SK-N-SH (cell line): ENCODE measurements around the gene EVI5. TPM values are rescaled to one million over a fixed set of nuclear protein-coding genes. Genes with fewer than 3 reads are reported as not detected.
A peak's percentile ranks its signal among the peaks of the same experiment; 100 is the strongest.

Experiments used
- CTCF ChIA-PET: fragments of 300-600, 350-600 bp; formaldehyde crosslinking; extraction: SDS; loops from one replicate; lab custom pipeline; 2021; lab: Yijun Ruan, JAX
- POLR2A ChIA-PET: fragments of 350-600 bp; sonication (Branson Sonifier 250); formaldehyde crosslinking; extraction: SDS; loops from one replicate; lab custom pipeline; 2020; ENCODE audit warnings: antibody characterized with exemption, inconsistent platforms; lab: Yijun Ruan, JAX
- DNase-seq: peaks from one replicate; pipeline ENCODE4 v3.0.0; 2012
- H2AFZ ChIP-seq: fragments of 200-600 bp; sonication (generic); 2 replicates; pipeline ENCODE4 v1.8.1; 2016; ENCODE audit warnings: antibody characterized with exemption, mild to moderate bottlenecking, low read depth
- H3F3A ChIP-seq: fragments of 200-600 bp; sonication (generic); replicated peaks from 2 replicates; pipeline ENCODE3; 2016; ENCODE audit warnings: antibody characterized with exemption, mild to moderate bottlenecking; ENCODE audit not compliant: insufficient read depth
- H3K27ac ChIP-seq, 2 experiments: fragments of 200-500 bp in 1 of 2; fragments of 200-600 bp in 1 of 2; sonication (Bioruptor generic) in 1 of 2; sonication (generic), shearing (Covaris generic) in 1 of 2; 2 replicates each; pipeline versions ENCODE4 v1.5.1 to v1.6.1; 2014 to 2016; ENCODE audit warnings: low read depth in 2 of 2, inconsistent platforms in 1 of 2, low read length in 1 of 2, mild to moderate bottlenecking in 1 of 2, mixed read lengths in 1 of 2
- H3K27me3 ChIP-seq: fragments of 200-600 bp; sonication (generic), shearing (Covaris generic); 2 replicates; pipeline ENCODE4 v1.6.1; 2016; ENCODE audit warnings: mixed run types; ENCODE audit not compliant: insufficient read depth
- H3K36me3 ChIP-seq, 2 experiments: fragments of 200-500 bp in 1 of 2; fragments of 200-600 bp in 1 of 2; sonication (Bioruptor generic) in 1 of 2; sonication (generic) in 1 of 2; replicated peaks in 1 of 2; 2 replicates each; pipeline versions ENCODE3 to v1.5.1; 2014 to 2016; ENCODE audit warnings: low read length in 1 of 2, mild to moderate bottlenecking in 1 of 2; ENCODE audit not compliant: insufficient read depth in 2 of 2, control insufficient read depth in 1 of 2
- H3K4me1 ChIP-seq, 2 experiments: fragments of 200-500 bp in 1 of 2; fragments of 200-600 bp in 1 of 2; sonication (Bioruptor generic) in 1 of 2; sonication (generic), shearing (Covaris generic) in 1 of 2; 2 replicates each; pipeline versions ENCODE4 v1.5.1 to v1.6.1; 2014 to 2016; ENCODE audit warnings: low read depth in 1 of 2, low read length in 1 of 2, mixed run types in 1 of 2; ENCODE audit not compliant: insufficient read depth in 2 of 2, control insufficient read depth in 1 of 2
- H3K4me2 ChIP-seq: fragments of 200-600 bp; sonication (generic), shearing (Covaris generic); 2 replicates; pipeline ENCODE4 v1.6.1; 2017; ENCODE audit warnings: mixed run types
- H3K4me3 ChIP-seq, 2 experiments: fragments of 200-500 bp in 1 of 2; fragments of 200-600 bp in 1 of 2; sonication (Bioruptor generic) in 1 of 2; sonication (generic), shearing (Covaris generic) in 1 of 2; 2 replicates each; pipeline versions ENCODE4 v1.5.1 to v1.8.1; 2014 to 2016; ENCODE audit warnings: low read depth in 2 of 2, inconsistent platforms in 1 of 2, low read length in 1 of 2, mild to moderate bottlenecking in 1 of 2, mixed read lengths in 1 of 2, moderate library complexity in 1 of 2
- H3K79me2 ChIP-seq: fragments of 200-600 bp; sonication (generic); 2 replicates; pipeline ENCODE4 v1.8.1; 2017; ENCODE audit warnings: mild to moderate bottlenecking; ENCODE audit not compliant: insufficient read depth
- H3K9ac ChIP-seq: fragments of 200-600 bp; sonication (generic); 2 replicates; pipeline ENCODE4 v1.6.1; 2017; ENCODE audit warnings: mixed run types
- H3K9me2 ChIP-seq: fragments of 200-600 bp; sonication (generic); 2 replicates; pipeline ENCODE4 v1.6.1; 2017; ENCODE audit warnings: mixed run types
- H3K9me3 ChIP-seq: fragments of 200-600 bp; sonication (generic); 2 replicates; pipeline ENCODE4 v1.6.1; 2017; ENCODE audit warnings: mixed run types, mild to moderate bottlenecking, moderate library complexity
- H4K20me1 ChIP-seq: fragments of 200-600 bp; sonication (generic); 2 replicates; pipeline ENCODE4 v1.6.1; 2017; ENCODE audit warnings: mild to moderate bottlenecking, mixed run types; ENCODE audit not compliant: insufficient read depth
- CHD2 ChIP-seq: fragments of 150-350 bp; IDR thresholded peaks from 2 replicates; pipeline ENCODE4 v1.6.1; 2018; ENCODE audit warnings: low read length; ENCODE audit not compliant: partially characterized antibody
- FOXJ3 ChIP-seq: sonication (generic); formaldehyde crosslinking; IDR thresholded peaks from 2 replicates; pipeline ENCODE4 v1.5.1; 2020; ENCODE audit warnings: mild to moderate bottlenecking, missing genetic modification reagents
- GABPA ChIP-seq: IDR thresholded peaks from 2 replicates; pipeline ENCODE4 v1.4.0; 2012; ENCODE audit warnings: low read depth, mild to moderate bottlenecking
- GATA2 ChIP-seq: sonication (generic); formaldehyde crosslinking; IDR thresholded peaks from 2 replicates; pipeline ENCODE4 v1.5.0; 2020; ENCODE audit warnings: mild to moderate bottlenecking, missing genetic modification reagents
- JUND ChIP-seq: IDR thresholded peaks from 2 replicates; pipeline ENCODE4 v1.4.0; 2012
- MXI1 ChIP-seq: IDR thresholded peaks from 2 replicates; pipeline ENCODE4 v1.6.1; 2012; ENCODE audit warnings: mild to moderate bottlenecking, low read depth, low read length, improper control_type of control experiment
- NRF1 ChIP-seq: IDR thresholded peaks from 2 replicates; pipeline ENCODE4 v1.6.1; 2012; ENCODE audit warnings: low read depth, mild to moderate bottlenecking, low read length
- POLR2AphosphoS5 ChIP-seq: IDR thresholded peaks from 2 replicates; pipeline ENCODE4 v1.6.1; 2012; ENCODE audit warnings: low read depth, low read length
- RAD21 ChIP-seq: IDR thresholded peaks from 2 replicates; pipeline ENCODE4 v1.6.1; 2012; ENCODE audit warnings: mild to moderate bottlenecking, low read length
- RCOR1 ChIP-seq: fragments of 150-350 bp; IDR thresholded peaks from 2 replicates; pipeline ENCODE4 v1.6.1; 2017; ENCODE audit warnings: antibody characterized with exemption, low read length
- RXRA ChIP-seq: IDR thresholded peaks from 2 replicates; pipeline ENCODE4 v1.4.0; 2012; ENCODE audit warnings: low read depth, mild to moderate bottlenecking, borderline replicate concordance
- TAF1 ChIP-seq: IDR thresholded peaks from 2 replicates; pipeline ENCODE4 v1.6.1; 2012; ENCODE audit warnings: low read depth, mild to moderate bottlenecking, low read length, moderate library complexity, borderline replicate concordance
- TCF12 ChIP-seq: IDR thresholded peaks from 2 replicates; pipeline ENCODE4 v1.4.0; 2012
- WGBS: methylation state at CpG from one replicate; pipeline ENCODE4 v1.1.6; 2017; ENCODE audit warnings: low lambda C conversion rate; 5-methylcytosine and 5-hydroxymethylcytosine counted together
- polyA plus RNA-seq, 3 experiments: library from polyadenylated mRNA; depleted of rRNA; stranded (reverse); fragments of >200 nt; gene quantifications; 2 replicates each; pipeline ENCODE4 v1.2.3, GENCODE V29; 2012
- TF ChIP-seq, protein P1 (sequence below): IDR thresholded peaks from 2 replicates; pipeline ENCODE4; 2012
- TF ChIP-seq, protein P2 (sequence below): IDR thresholded peaks from 2 replicates; pipeline ENCODE4 v1.4.0; 2012; ENCODE audit warnings: low read depth, borderline replicate concordance
- TF ChIP-seq, protein P3 (sequence below): IDR thresholded peaks from 2 replicates; pipeline ENCODE4 v1.4.0; 2012; ENCODE audit warnings: low read depth

EVI5 gene
- 5.7 and 6.2 TPM in 2 replicates for polyA plus RNA-seq (2012; rRNA removed)
- 8.6 and 11.2 TPM in 2 replicates for polyA plus RNA-seq (2012; cell fraction: cytosol; rRNA removed)
- polyA plus RNA-seq (2012; cell fraction: nucleus; rRNA removed): 3.4 and 6.4 TPM in 2 replicates

DNA sequence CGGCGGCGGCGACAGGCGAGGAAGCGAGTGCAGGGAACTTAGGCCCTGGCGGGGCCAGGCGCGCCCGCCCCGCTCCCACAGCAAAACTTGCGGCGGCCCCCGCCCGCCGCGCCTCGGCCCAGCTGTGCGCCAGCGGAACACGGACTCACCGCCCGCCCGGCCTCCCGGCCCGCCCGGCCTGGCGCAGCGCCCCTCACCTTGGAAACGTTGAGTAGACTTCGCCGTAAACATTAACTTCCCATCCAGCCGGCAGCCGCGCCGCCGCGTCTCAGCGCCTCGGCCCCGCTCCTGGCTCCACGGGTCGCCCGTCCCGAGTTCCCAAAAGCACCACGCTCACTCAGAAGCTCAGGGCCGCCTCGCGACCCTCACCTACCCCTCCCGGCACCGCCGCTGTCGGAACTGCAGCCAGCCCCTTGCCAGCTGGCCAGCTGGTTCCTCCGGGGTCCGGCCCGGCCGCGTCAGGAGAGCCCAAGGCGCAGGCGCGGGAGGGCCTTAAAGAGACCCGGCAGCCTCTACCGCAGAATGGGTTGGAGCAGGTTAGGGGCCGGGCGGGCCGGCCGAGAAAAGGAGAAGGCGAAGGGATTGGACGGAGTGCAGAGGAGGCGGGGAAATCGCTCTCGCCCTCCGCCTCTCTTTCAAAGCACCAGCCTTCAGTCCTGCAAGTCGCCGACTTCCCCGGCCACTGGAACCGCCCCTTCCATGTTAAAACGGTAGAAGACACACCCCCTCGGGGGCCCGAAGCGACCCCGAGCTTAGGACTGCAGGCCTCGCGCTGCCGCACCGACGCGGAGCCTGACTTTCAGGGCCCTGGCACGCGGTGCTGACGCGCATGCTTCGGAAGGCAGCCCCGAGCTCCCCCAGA, at the start of gene EVI5:
EVI5 (minus strand) TSS at position 470 of the 862 bp plus-strand sequence. CDS start 48,562 bp downstream, outside the sequence.
- CTCF ChIA-PET: interaction anchor here (0.6 to 3.8 kb wide), 5 partner anchors 9 to 47 kb away, joined by 3 to 18 read pairs (median 3); partner anchors contain the start of gene RPL5
- Histone ChIP-seq H3K79me2 (peaks cover 44% of the 10 kb centered on the region), H3K27ac (peak within 1 kb of the TSS; percentile 79 to 97), H3K9me2 (no peaks in the 10 kb centered on the region), H3K4me3 (peak within 1 kb of the TSS; percentile 70 to 79), H3K9me3 (no peaks in the 10 kb centered on the region), H3K36me3 (no peaks in the 10 kb centered on the region), H3K4me1 (peaks cover 0 to 3% of the 10 kb centered on the region in 2 experiments; a peak in 1 of 4 replicates), H3F3A (peaks cover 6% of the 10 kb centered on the region), H3K4me2 (peak within 1 kb of the TSS; percentile 72), H3K9ac (peak within 1 kb of the TSS; percentile 94), H4K20me1 (peaks cover 7% of the 10 kb centered on the region; the same call in 1 of the 2 replicates), H3K27me3 (no peaks in the 10 kb centered on the region), H2AFZ (peak within 1 kb of the TSS; percentile 83)
- DNase-seq: peak; percentile 96
- WGBS: under 1% methylated on average over 35 of the region's 94 CpGs
- POLR2A ChIA-PET: interaction anchor here (0.9 to 1.4 kb wide), 2 partner anchors 12 to 47 kb away, joined by 3 to 13 read pairs; partner anchors contain the start of gene RPL5
- TF ChIP-seq CHD2 (no peak), MXI1 (peak; percentile 50; the same call in 1 of the 2 replicates), NRF1 (peak; percentile 89), GABPA (no peak), JUND (no peak), POLR2AphosphoS5 (peak; percentile 66; the same call in 1 of the 2 replicates)
- TF ChIP-seq, protein P1, sequence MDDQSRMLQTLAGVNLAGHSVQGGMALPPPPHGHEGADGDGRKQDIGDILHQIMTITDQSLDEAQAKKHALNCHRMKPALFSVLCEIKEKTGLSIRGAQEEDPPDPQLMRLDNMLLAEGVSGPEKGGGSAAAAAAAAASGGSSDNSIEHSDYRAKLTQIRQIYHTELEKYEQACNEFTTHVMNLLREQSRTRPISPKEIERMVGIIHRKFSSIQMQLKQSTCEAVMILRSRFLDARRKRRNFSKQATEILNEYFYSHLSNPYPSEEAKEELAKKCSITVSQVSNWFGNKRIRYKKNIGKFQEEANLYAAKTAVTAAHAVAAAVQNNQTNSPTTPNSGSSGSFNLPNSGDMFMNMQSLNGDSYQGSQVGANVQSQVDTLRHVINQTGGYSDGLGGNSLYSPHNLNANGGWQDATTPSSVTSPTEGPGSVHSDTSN: 0 out of 2 replicates have a peak, but pooled peaks have one; percentile 8
- TF ChIP-seq, protein P2, sequence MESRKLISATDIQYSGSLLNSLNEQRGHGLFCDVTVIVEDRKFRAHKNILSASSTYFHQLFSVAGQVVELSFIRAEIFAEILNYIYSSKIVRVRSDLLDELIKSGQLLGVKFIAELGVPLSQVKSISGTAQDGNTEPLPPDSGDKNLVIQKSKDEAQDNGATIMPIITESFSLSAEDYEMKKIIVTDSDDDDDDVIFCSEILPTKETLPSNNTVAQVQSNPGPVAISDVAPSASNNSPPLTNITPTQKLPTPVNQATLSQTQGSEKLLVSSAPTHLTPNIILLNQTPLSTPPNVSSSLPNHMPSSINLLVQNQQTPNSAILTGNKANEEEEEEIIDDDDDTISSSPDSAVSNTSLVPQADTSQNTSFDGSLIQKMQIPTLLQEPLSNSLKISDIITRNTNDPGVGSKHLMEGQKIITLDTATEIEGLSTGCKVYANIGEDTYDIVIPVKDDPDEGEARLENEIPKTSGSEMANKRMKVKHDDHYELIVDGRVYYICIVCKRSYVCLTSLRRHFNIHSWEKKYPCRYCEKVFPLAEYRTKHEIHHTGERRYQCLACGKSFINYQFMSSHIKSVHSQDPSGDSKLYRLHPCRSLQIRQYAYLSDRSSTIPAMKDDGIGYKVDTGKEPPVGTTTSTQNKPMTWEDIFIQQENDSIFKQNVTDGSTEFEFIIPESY: no peak
- TF ChIP-seq, protein P3, sequence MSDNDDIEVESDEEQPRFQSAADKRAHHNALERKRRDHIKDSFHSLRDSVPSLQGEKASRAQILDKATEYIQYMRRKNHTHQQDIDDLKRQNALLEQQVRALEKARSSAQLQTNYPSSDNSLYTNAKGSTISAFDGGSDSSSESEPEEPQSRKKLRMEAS: peak; percentile 98

GRCh38 chr1:92834617-92835016, 49.7 kb upstream of the EVI5 start:
- 75% methylated on average over 5 of the region's 5 CpGs for WGBS
- no peak for DNase-seq
- CTCF ChIA-PET: interaction anchor here (1.0 to 3.7 kb wide), 3 partner anchors 16 to 159 kb away, joined by 5 to 10 read pairs (median 5); no protein-coding TSS in a partner anchor
- no peak overlapping the region for H3K27ac ChIP-seq
- H3K36me3 ChIP-seq: peaks cover 63 to 71% of the 10 kb centered on the region in 2 experiments
- H3K27me3 ChIP-seq: no peaks in the 10 kb centered on the region
- H3K79me2 ChIP-seq: peaks cover 78% of the 10 kb centered on the region
- H3K4me1 ChIP-seq: peaks cover 20 to 39% of the 10 kb centered on the region in 2 experiments; a peak in 3 of 4 replicates
- H2AFZ ChIP-seq: no peak overlapping the region
- H3F3A ChIP-seq: peaks cover 45% of the 10 kb centered on the region
- H3K9ac ChIP-seq: peak overlapping the region; percentile 93; the same call in 1 of the 2 replicates
- no peaks in the 10 kb centered on the region for H3K9me2 ChIP-seq
- POLR2A ChIA-PET: no interaction called here
- peak overlapping the region in 1 of 2 experiments; percentile 99; a peak in 1 of 4 replicates for H3K4me3 ChIP-seq
- peak overlapping the region; percentile 86 for H3K4me2 ChIP-seq
- H3K9me3 ChIP-seq: no peaks in the 10 kb centered on the region
- peaks cover 72% of the 10 kb centered on the region for H4K20me1 ChIP-seq
- TF ChIP-seq TAF1 (no peak), RCOR1 (no peak), JUND (no peak), RXRA (no peak), MXI1 (no peak), TCF12 (no peak), GATA2 (CRISPR knock-in tag) (no peak), POLR2AphosphoS5 (no peak), RAD21 (no peak), FOXJ3 (no peak)
- TF ChIP-seq, protein P2: no peak
- TF ChIP-seq, protein P1: no peak
